ENCODE measurements around the gene GAB1. TPM values are rescaled to one million over a fixed set of nuclear protein-coding genes. Genes with fewer than 3 reads are reported as not detected.

The GAB1 gene
- total RNA-seq, 1 experiment from 2014 or later = 29.4 TPM

DNA sequence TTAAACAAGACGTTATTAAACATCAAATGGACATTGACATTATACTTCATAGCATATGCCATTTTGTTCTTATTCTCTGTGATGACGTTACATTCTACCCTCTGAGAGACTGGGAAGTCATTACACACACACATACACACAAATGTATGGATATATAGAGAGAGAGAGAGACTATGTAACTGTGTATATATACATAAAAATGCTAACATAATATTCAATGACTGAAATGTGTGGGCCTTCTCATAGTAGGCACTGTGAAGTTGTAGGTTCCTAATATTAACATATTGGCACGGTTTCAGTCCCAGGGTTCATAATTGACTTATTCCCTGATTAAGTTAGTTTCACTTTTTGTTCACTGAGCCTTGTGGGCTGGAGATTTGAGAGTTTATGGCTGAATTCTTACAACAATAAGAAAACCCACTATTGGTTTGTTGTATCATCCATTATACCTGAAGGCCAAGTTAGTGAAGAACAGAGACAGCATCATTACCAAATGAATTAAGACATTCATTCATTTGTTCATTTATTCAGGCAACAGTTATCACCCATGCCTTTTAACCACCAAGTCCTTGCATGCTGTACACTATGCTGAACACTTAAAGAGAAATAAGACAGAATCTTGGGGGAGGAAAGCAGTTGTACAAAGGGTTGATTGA lies 68.5 kb downstream of the GAB1 start:
- Histone ChIP-seq H3K79me2 (ENCODE audit: low read depth) (no peaks in the 10 kb centered on the region), H4K20me1 (ENCODE audit: insufficient read depth) (no peaks in the 10 kb centered on the region), H3K9me3 (ENCODE audit: insufficient read depth, low read depth) (no peaks in the 10 kb centered on the region), H3K4me2 (no peak overlapping the region), H2AFZ (no peak overlapping the region), H3K27me3 (ENCODE audit: insufficient read depth, low read depth) (no peaks in the 10 kb centered on the region), H3K27ac (no peak overlapping the region), H3K4me3 (no peak overlapping the region), H3F3A (ENCODE audit: insufficient read depth, low read depth) (no peaks in the 10 kb centered on the region), H3K36me3 (ENCODE audit: low read depth) (no peaks in the 10 kb centered on the region), H3K4me1 (replicated peaks; ENCODE audit: insufficient read depth) (no peaks in the 10 kb centered on the region), H3K9me2 (ENCODE audit: insufficient read depth) (no peaks in the 10 kb centered on the region)
- intact Hi-C loops (cut with micrococcal nuclease; ENCODE audit: unreplicated experiment) = no loop called here
- TF ChIP-seq, protein P1, sequence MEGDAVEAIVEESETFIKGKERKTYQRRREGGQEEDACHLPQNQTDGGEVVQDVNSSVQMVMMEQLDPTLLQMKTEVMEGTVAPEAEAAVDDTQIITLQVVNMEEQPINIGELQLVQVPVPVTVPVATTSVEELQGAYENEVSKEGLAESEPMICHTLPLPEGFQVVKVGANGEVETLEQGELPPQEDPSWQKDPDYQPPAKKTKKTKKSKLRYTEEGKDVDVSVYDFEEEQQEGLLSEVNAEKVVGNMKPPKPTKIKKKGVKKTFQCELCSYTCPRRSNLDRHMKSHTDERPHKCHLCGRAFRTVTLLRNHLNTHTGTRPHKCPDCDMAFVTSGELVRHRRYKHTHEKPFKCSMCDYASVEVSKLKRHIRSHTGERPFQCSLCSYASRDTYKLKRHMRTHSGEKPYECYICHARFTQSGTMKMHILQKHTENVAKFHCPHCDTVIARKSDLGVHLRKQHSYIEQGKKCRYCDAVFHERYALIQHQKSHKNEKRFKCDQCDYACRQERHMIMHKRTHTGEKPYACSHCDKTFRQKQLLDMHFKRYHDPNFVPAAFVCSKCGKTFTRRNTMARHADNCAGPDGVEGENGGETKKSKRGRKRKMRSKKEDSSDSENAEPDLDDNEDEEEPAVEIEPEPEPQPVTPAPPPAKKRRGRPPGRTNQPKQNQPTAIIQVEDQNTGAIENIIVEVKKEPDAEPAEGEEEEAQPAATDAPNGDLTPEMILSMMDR (conservative IDR thresholded peaks at IDR 0.05) = no peak
- TF ChIP-seq EZH2 (IDR thresholded peaks at IDR 0.05; ENCODE audit: low read depth) = no peak
- CTCF ChIA-PET = no interaction called here
- BruUV-seq (replicated peaks) = no TSS peak
- no peak for DNase-seq
- POLR2A ChIA-PET (ENCODE audit: unreplicated experiment) = no interaction called here

DNA sequence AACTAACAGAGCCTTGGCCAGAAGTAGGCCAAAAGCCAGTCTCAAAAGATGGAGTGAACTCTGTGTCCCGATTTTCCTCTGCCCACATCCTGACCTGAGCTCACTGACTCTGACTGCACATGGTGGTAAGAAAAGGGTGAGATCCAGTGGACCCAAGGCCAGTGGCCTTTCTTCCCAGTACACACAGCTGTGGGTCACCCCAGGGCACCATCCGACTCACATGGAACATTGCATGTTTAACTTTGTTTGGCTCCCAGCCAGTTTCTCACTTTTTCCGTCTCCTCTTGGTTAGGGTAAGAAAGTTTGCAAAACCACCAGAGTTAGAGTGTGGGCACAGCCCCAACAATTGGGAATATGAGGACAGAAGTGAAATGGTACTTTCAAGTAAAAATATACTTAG lies 69.8 kb downstream of the GAB1 start:
- Histone ChIP-seq H3K4me1 (replicated peaks; ENCODE audit: insufficient read depth) (no peaks in the 10 kb centered on the region), H3K9me2 (ENCODE audit: insufficient read depth) (no peaks in the 10 kb centered on the region), H4K20me1 (ENCODE audit: insufficient read depth) (no peaks in the 10 kb centered on the region), H3F3A (ENCODE audit: insufficient read depth, low read depth) (no peaks in the 10 kb centered on the region), H3K27ac (no peak overlapping the region), H3K4me3 (no peak overlapping the region), H3K27me3 (ENCODE audit: insufficient read depth, low read depth) (no peaks in the 10 kb centered on the region), H3K4me2 (no peak overlapping the region), H3K36me3 (ENCODE audit: low read depth) (no peaks in the 10 kb centered on the region), H2AFZ (no peak overlapping the region), H3K9me3 (ENCODE audit: insufficient read depth, low read depth) (no peaks in the 10 kb centered on the region), H3K79me2 (ENCODE audit: low read depth) (no peaks in the 10 kb centered on the region)
- POLR2A ChIA-PET (ENCODE audit: unreplicated experiment) = interaction anchor here (0.7 kb wide), 1 partner anchor 15 kb away, joined by 7 read pairs; no protein-coding TSS in a partner anchor
- CTCF ChIA-PET = no interaction called here
- no peak for DNase-seq
- intact Hi-C loops (cut with micrococcal nuclease; ENCODE audit: unreplicated experiment) = no loop called here
- TF ChIP-seq, protein P1 (conservative IDR thresholded peaks at IDR 0.05) = no peak
- TF ChIP-seq EZH2 (IDR thresholded peaks at IDR 0.05; ENCODE audit: low read depth) = no peak
- BruUV-seq (replicated peaks) = no TSS peak

GRCh38 chr4:143407474-143407873 lies 70.8 kb downstream of the GAB1 start:
- Histone ChIP-seq H3K4me1 (replicated peaks; ENCODE audit: insufficient read depth) (no peaks in the 10 kb centered on the region), H3K4me3 (no peak overlapping the region), H3K9me2 (ENCODE audit: insufficient read depth) (no peaks in the 10 kb centered on the region), H3K4me2 (no peak overlapping the region), H3F3A (ENCODE audit: insufficient read depth, low read depth) (no peaks in the 10 kb centered on the region), H4K20me1 (ENCODE audit: insufficient read depth) (no peaks in the 10 kb centered on the region), H3K9me3 (ENCODE audit: insufficient read depth, low read depth) (no peaks in the 10 kb centered on the region), H2AFZ (no peak overlapping the region), H3K27ac (no peak overlapping the region), H3K36me3 (ENCODE audit: low read depth) (no peaks in the 10 kb centered on the region), H3K27me3 (ENCODE audit: insufficient read depth, low read depth) (no peaks in the 10 kb centered on the region), H3K79me2 (ENCODE audit: low read depth) (no peaks in the 10 kb centered on the region)
- intact Hi-C loops (cut with micrococcal nuclease; ENCODE audit: unreplicated experiment) = no loop called here
- BruUV-seq (replicated peaks) = no TSS peak
- ChIA-PET POLR2A (ENCODE audit: unreplicated experiment) (no interaction called here), CTCF (interaction anchor here (0.7 kb wide), 1 partner anchor 14 kb away, joined by 5 read pairs; no protein-coding TSS in a partner anchor)
- no peak for TF ChIP-seq EZH2 (IDR thresholded peaks at IDR 0.05; ENCODE audit: low read depth)
- TF ChIP-seq, protein P1 (conservative IDR thresholded peaks at IDR 0.05) = no peak
- DNase-seq = no peak

Measured in PC-9 (cell line).